ENCODE data around the gene MAGI1. TPM values are rescaled to one million over a fixed set of nuclear protein-coding genes. Genes with fewer than 3 reads are reported as not detected.
"Not testable (repeated sequence)": the region's sequence is repeated elsewhere in the genome, so short reads cannot be mapped to it uniquely, and the experiment has no call there.

MAGI1 gene
- total and polyA plus RNA-seq, 2 donors (not counting 1 experiment from before 2014, with no cell fraction given): 0.10 to 0.22 TPM

GRCh38 chr3:65568497-65568896, 470.2 kb downstream of the MAGI1 start:
- TF ChIP-seq, protein P1, sequence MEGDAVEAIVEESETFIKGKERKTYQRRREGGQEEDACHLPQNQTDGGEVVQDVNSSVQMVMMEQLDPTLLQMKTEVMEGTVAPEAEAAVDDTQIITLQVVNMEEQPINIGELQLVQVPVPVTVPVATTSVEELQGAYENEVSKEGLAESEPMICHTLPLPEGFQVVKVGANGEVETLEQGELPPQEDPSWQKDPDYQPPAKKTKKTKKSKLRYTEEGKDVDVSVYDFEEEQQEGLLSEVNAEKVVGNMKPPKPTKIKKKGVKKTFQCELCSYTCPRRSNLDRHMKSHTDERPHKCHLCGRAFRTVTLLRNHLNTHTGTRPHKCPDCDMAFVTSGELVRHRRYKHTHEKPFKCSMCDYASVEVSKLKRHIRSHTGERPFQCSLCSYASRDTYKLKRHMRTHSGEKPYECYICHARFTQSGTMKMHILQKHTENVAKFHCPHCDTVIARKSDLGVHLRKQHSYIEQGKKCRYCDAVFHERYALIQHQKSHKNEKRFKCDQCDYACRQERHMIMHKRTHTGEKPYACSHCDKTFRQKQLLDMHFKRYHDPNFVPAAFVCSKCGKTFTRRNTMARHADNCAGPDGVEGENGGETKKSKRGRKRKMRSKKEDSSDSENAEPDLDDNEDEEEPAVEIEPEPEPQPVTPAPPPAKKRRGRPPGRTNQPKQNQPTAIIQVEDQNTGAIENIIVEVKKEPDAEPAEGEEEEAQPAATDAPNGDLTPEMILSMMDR (IDR thresholded peaks at IDR 0.05): no peak
- TF ChIP-seq EZH2 (IDR thresholded peaks at IDR 0.05; ENCODE audit: borderline replicate concordance, insufficient read depth, low read depth, low read length, poor library complexity, severe bottlenecking): no peak
- intact Hi-C loops (cut with micrococcal nuclease): no loop called here
- Mint-ChIP-seq H3K4me3 (no peak overlapping the region), H3K27ac (no peak overlapping the region), H3K27me3 (no peaks in the 10 kb centered on the region), H3K4me1 (no peaks in the 10 kb centered on the region), H3K9me3 (ENCODE audit: insufficient read depth) (no peaks in the 10 kb centered on the region)
- H3K9ac ChIP-seq (ENCODE audit: low read length): no peak overlapping the region
- no peaks in the 10 kb centered on the region for H3K9me3 ChIP-seq (ENCODE audit: control extremely low read depth in 1 of 3, control insufficient read depth in 2 of 3, insufficient read depth in 1 of 3, low read length in 2 of 3)
- H2AFZ ChIP-seq (ENCODE audit: insufficient read depth, low read depth, low read length, poor library complexity, severe bottlenecking): no peak overlapping the region
- H3K4me3 ChIP-seq (ENCODE audit: control extremely low read depth in 1 of 5, extremely low read depth in 1 of 5, insufficient read depth in 1 of 5, low read depth in 2 of 5, low read length in 4 of 5): no peak overlapping the region
- H3K27me3 ChIP-seq (replicated peaks in 1 of 4; ENCODE audit: control extremely low read depth in 1 of 4, control insufficient read depth in 3 of 4, insufficient read depth in 4 of 4, low read length in 3 of 4): no peaks in the 10 kb centered on the region
- no peaks in the 10 kb centered on the region for H4K20me1 ChIP-seq (ENCODE audit: control insufficient read depth, insufficient read depth, low read length, poor library complexity, severe bottlenecking)
- WGBS (ENCODE audit: insufficient coverage): 92% methylated on average over 2 of the region's 3 CpGs
- ChIA-PET CTCF (no interaction called here), POLR2A (no interaction called here)
- no peak overlapping the region for H3K4me2 ChIP-seq (replicated peaks; ENCODE audit: low read depth, low read length, poor library complexity, severe bottlenecking)
- H3K27ac ChIP-seq (ENCODE audit: low read length in 2 of 2): no peak overlapping the region
- no peaks in the 10 kb centered on the region for H3K36me3 ChIP-seq (replicated peaks in 1 of 2; ENCODE audit: control extremely low read depth in 1 of 2, control insufficient read depth in 1 of 2, extremely low read depth in 1 of 2, insufficient read depth in 2 of 2, low read length in 1 of 2)
- H3K4me1 ChIP-seq (ENCODE audit: control insufficient read depth in 2 of 2, insufficient read depth in 2 of 2, low read length in 2 of 2): no peaks in the 10 kb centered on the region
- ATAC-seq (ENCODE audit: low read depth) (no peak), DNase-seq (no peak)
- no peaks in the 10 kb centered on the region for H3K79me2 ChIP-seq (ENCODE audit: control insufficient read depth, insufficient read depth, low read length)

GRCh38 chr3:65565744-65566143, 473.0 kb downstream of the MAGI1 start:
- H3K9me3 ChIP-seq (ENCODE audit: control extremely low read depth in 1 of 3, control insufficient read depth in 2 of 3, insufficient read depth in 1 of 3, low read length in 2 of 3); POLR2A ChIA-PET; CTCF ChIA-PET; H3K9ac ChIP-seq (ENCODE audit: low read length); H3K4me3 Mint-ChIP-seq; H3K4me3 ChIP-seq (ENCODE audit: control extremely low read depth in 1 of 5, extremely low read depth in 1 of 5, insufficient read depth in 1 of 5, low read depth in 2 of 5, low read length in 4 of 5); H2AFZ ChIP-seq (ENCODE audit: insufficient read depth, low read depth, low read length, poor library complexity, severe bottlenecking); H3K36me3 ChIP-seq (replicated peaks in 1 of 2; ENCODE audit: control extremely low read depth in 1 of 2, control insufficient read depth in 1 of 2, extremely low read depth in 1 of 2, insufficient read depth in 2 of 2, low read length in 1 of 2); H3K27me3 Mint-ChIP-seq; DNase-seq; H3K4me1 ChIP-seq (ENCODE audit: control insufficient read depth in 2 of 2, insufficient read depth in 2 of 2, low read length in 2 of 2); intact Hi-C loops (cut with micrococcal nuclease); H3K27me3 ChIP-seq (replicated peaks in 1 of 4; ENCODE audit: control extremely low read depth in 1 of 4, control insufficient read depth in 3 of 4, insufficient read depth in 4 of 4, low read length in 3 of 4); H4K20me1 ChIP-seq (ENCODE audit: control insufficient read depth, insufficient read depth, low read length, poor library complexity, severe bottlenecking); H3K4me2 ChIP-seq (replicated peaks; ENCODE audit: low read depth, low read length, poor library complexity, severe bottlenecking); H3K79me2 ChIP-seq (ENCODE audit: control insufficient read depth, insufficient read depth, low read length); H3K27ac Mint-ChIP-seq; H3K9me3 Mint-ChIP-seq (ENCODE audit: insufficient read depth); ATAC-seq (ENCODE audit: low read depth); H3K27ac ChIP-seq (ENCODE audit: low read length in 2 of 2); H3K4me1 Mint-ChIP-seq: not testable (repeated sequence)
- WGBS (ENCODE audit: insufficient coverage): 100% methylated on average over 3 of the region's 11 CpGs
